GM23338 (cell line): ENCODE data around the gene ZNF581. TPM values are rescaled to one million over a fixed set of nuclear protein-coding genes. Genes with fewer than 3 reads are reported as not detected.

Experiments
- ATAC-seq: fragments of 200-7000 bp; cut with Tn5 transposase; 3 replicates; pipeline ENCODE4 v1.9.1; 2020
- DNase-seq: peaks from one replicate; pipeline ENCODE4 v3.0.0-alpha.2; 2015; ENCODE audit warnings: low spot score
- H2AFZ ChIP-seq: fragments of 200-600 bp; sonication (generic); 2 replicates; pipeline ENCODE4 v1.8.0; 2016; ENCODE audit warnings: antibody characterized with exemption, mild to moderate bottlenecking, moderate library complexity
- H3F3A ChIP-seq: fragments of 200-600 bp; sonication (generic); replicated peaks from 2 replicates; pipeline ENCODE4 v1.8.0; 2017; ENCODE audit warnings: antibody characterized with exemption, mixed run types, low read depth
- H3K27ac ChIP-seq: fragments of 200-600 bp; sonication (generic); 2 replicates; pipeline ENCODE4 v1.6.1; 2016; ENCODE audit warnings: low read depth
- H3K27me3 ChIP-seq: fragments of 200-600 bp; sonication (generic); 2 replicates; pipeline ENCODE4 v1.8.0; 2016; ENCODE audit warnings: mild to moderate bottlenecking, mixed run types, moderate library complexity; ENCODE audit not compliant: insufficient read depth
- H3K36me3 ChIP-seq: fragments of 200-600 bp; sonication (generic); 2 replicates; pipeline ENCODE4 v1.8.0; 2016; ENCODE audit warnings: mild to moderate bottlenecking; ENCODE audit not compliant: insufficient read depth
- H3K4me1 ChIP-seq: fragments of 200-600 bp; sonication (generic); 2 replicates; pipeline ENCODE4 v1.8.0; 2016; ENCODE audit warnings: mild to moderate bottlenecking, moderate library complexity; ENCODE audit not compliant: insufficient read depth
- H3K4me2 ChIP-seq: fragments of 200-600 bp; sonication (generic); 2 replicates; pipeline ENCODE4 v1.7.1; 2017; ENCODE audit warnings: mixed run types
- H3K4me3 ChIP-seq: fragments of 200-600 bp; sonication (generic); 2 replicates; pipeline ENCODE4 v1.6.1; 2016; ENCODE audit warnings: mixed run types
- H3K79me2 ChIP-seq: fragments of 200-600 bp; sonication (generic); replicated peaks from 2 replicates; pipeline ENCODE4 v1.8.0; 2017; ENCODE audit warnings: mild to moderate bottlenecking; ENCODE audit not compliant: insufficient read depth
- H3K9me2 ChIP-seq: fragments of 200-600 bp; sonication (generic); 2 replicates; pipeline ENCODE4 v1.8.0; 2017; ENCODE audit not compliant: insufficient read depth
- H4K20me1 ChIP-seq: fragments of 200-600 bp; sonication (generic); replicated peaks from 2 replicates; pipeline ENCODE4 v1.8.0; 2017; ENCODE audit warnings: mild to moderate bottlenecking; ENCODE audit not compliant: insufficient read depth
- H3K27ac Mint-ChIP-seq: 2 replicates; pipeline ENCODE4 v1.8.0; 2020; ENCODE audit warnings: inconsistent platforms, mild to moderate bottlenecking, moderate library complexity, mixed read lengths
- H3K27me3 Mint-ChIP-seq: 3 replicates; pipeline ENCODE4 v1.8.0; 2022; ENCODE audit warnings: low read depth, mild to moderate bottlenecking, moderate library complexity, mixed read lengths, inconsistent platforms; ENCODE audit not compliant: insufficient read depth, poor library complexity
- H3K36me3 Mint-ChIP-seq: 3 replicates; pipeline ENCODE4 v1.8.0; 2021; ENCODE audit warnings: low read depth, mild to moderate bottlenecking, inconsistent platforms, moderate library complexity, mixed read lengths
- H3K4me1 Mint-ChIP-seq: 3 replicates; pipeline ENCODE4 v1.8.0; 2020; ENCODE audit warnings: mild to moderate bottlenecking, inconsistent platforms, mixed read lengths
- H3K4me3 Mint-ChIP-seq: 3 replicates; pipeline ENCODE4 v1.8.0; 2021; ENCODE audit warnings: moderate library complexity, mild to moderate bottlenecking, inconsistent platforms, mixed read lengths
- H3K9me3 Mint-ChIP-seq: 3 replicates; pipeline ENCODE4 v1.8.0; 2020; ENCODE audit warnings: moderate library complexity, mild to moderate bottlenecking, inconsistent platforms, mixed read lengths
- ETS1 ChIP-seq: IDR thresholded peaks from 2 replicates; pipeline ENCODE4 v1.6.1; 2016; ENCODE audit warnings: antibody characterized with exemption
- JUNB ChIP-seq: IDR thresholded peaks from one replicate; pipeline ENCODE4 v1.6.1; 2016; ENCODE audit warnings: antibody characterized with exemption; ENCODE audit not compliant: unreplicated experiment
- STAT1 ChIP-seq: IDR thresholded peaks from one replicate; pipeline ENCODE4 v1.6.1; 2016; ENCODE audit warnings: antibody characterized with exemption; ENCODE audit not compliant: unreplicated experiment
- ZNF331 ChIP-seq: fragments of 250-450 bp; sonication (Bioruptor Pico); IDR thresholded peaks from 2 replicates; pipeline ENCODE4 v1.5.0; 2020; ENCODE audit warnings: low read depth, mild to moderate bottlenecking, moderate library complexity
- ZNF462 ChIP-seq: fragments of 250-450 bp; sonication (Bioruptor Pico); IDR thresholded peaks from 2 replicates; pipeline ENCODE4 v1.5.0; 2020; ENCODE audit warnings: mild to moderate bottlenecking, moderate library complexity
- polyA plus RNA-seq: library from polyadenylated mRNA; unstranded; fragments of >200 nt; fragmentation: Nextera tagmentation; extraction: Ambion mirVana; gene quantifications from 2 replicates; pipeline ENCODE4 v1.2.1, GENCODE V29; 2016
- total RNA-seq: library from RNA; depleted of rRNA; stranded (reverse); fragments of >200 nt; shearing (Covaris generic); gene quantifications from 2 replicates; pipeline ENCODE4 v1.2.3, GENCODE V29; 2014
- TF ChIP-seq, protein P1 (sequence below), 2 experiments: fragments of 200-600 bp in 1 of 2; sonication (generic) in 1 of 2; conservative IDR thresholded peaks; 2 replicates each; pipeline versions ENCODE4 v1.5.1 to v1.6.1; 2016 to 2017; ENCODE audit warnings: antibody characterized with exemption in 2 of 2, low read depth in 2 of 2, mild to moderate bottlenecking in 2 of 2, moderate library complexity in 1 of 2

The ZNF581 gene
- total and polyA plus RNA-seq, 2 experiments from 2014 or later: 48.5 to 87.6 TPM

GRCh38 chr19:55690769-55691545, 47.5 kb downstream of the ZNF581 start (continued):
- no peak for TF ChIP-seq ZNF462 (CRISPR knock-in tag)

DNA sequence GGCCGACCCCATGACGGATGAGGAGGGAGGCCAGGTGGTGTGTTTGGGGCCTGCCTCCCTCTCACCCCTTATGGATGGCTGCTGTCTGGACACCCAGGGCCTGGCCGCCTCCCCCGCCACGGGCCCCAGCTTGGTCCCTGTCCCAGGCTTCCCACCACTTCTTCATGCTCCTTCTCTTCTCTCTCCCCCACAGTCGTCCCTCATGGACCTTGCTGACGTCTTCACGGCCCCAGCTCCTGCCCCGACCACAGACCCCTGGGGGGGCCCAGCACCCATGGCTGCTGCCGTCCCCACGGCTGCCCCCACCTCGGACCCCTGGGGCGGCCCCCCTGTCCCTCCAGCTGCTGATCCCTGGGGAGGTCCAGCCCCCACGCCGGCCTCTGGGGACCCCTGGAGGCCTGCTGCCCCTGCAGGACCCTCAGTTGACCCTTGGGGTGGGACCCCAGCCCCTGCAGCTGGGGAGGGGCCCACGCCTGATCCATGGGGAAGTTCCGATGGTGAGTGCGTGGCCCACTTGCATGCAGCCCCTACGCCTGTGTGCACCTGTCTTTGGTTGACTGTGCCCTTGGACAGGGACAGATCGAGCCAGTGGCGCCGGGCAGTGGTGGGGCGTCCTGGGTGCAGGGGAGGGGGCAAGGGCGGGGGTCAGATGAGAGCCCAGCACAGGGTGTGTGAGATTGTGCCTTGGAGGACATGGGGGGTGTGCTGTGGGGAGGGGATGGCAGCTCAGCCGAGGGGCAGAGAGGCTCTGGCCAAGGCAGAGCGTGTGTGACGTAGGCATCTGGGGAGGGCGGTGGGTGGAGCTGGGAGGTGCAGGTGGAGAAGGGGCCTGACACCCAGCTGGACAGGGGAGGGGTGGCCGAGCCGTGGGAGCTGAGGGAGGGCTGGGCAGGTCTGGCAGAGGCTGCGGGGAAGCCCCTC, 48.4 kb downstream of the ZNF581 start:
- H3K4me3 ChIP-seq: no peak overlapping the region
- no peaks in the 10 kb centered on the region for H3K4me1 ChIP-seq
- no peak overlapping the region for H2AFZ ChIP-seq
- H3K27me3 ChIP-seq: no peaks in the 10 kb centered on the region
- H3K9me2 ChIP-seq: no peaks in the 10 kb centered on the region
- Mint-ChIP-seq H3K27me3 (peaks cover 6% of the 10 kb centered on the region), H3K27ac (no peak overlapping the region), H3K36me3 (peaks cover 31% of the 10 kb centered on the region), H3K4me1 (no peaks in the 10 kb centered on the region), H3K4me3 (no peak overlapping the region), H3K9me3 (no peaks in the 10 kb centered on the region)
- ATAC-seq (no peak), DNase-seq (no peak)
- H3K79me2 ChIP-seq: 0 out of 2 replicates have a peak, but pooled peaks cover 3% of the 10 kb centered on the region
- H3K27ac ChIP-seq: no peak overlapping the region
- H3F3A ChIP-seq: no peaks in the 10 kb centered on the region
- no peaks in the 10 kb centered on the region for H3K36me3 ChIP-seq
- no peak overlapping the region for H3K4me2 ChIP-seq
- no peaks in the 10 kb centered on the region; the same call in 1 of the 2 replicates for H4K20me1 ChIP-seq
- TF ChIP-seq JUNB: no peak
- TF ChIP-seq ZNF331 (CRISPR knock-in tag): no peak
- TF ChIP-seq, protein P1, sequence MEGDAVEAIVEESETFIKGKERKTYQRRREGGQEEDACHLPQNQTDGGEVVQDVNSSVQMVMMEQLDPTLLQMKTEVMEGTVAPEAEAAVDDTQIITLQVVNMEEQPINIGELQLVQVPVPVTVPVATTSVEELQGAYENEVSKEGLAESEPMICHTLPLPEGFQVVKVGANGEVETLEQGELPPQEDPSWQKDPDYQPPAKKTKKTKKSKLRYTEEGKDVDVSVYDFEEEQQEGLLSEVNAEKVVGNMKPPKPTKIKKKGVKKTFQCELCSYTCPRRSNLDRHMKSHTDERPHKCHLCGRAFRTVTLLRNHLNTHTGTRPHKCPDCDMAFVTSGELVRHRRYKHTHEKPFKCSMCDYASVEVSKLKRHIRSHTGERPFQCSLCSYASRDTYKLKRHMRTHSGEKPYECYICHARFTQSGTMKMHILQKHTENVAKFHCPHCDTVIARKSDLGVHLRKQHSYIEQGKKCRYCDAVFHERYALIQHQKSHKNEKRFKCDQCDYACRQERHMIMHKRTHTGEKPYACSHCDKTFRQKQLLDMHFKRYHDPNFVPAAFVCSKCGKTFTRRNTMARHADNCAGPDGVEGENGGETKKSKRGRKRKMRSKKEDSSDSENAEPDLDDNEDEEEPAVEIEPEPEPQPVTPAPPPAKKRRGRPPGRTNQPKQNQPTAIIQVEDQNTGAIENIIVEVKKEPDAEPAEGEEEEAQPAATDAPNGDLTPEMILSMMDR (conservative IDR thresholded peaks at IDR 0.05; ENCODE audit: low read depth in 2 of 2): no peak
- TF ChIP-seq ETS1: no peak
- no peak for TF ChIP-seq STAT1
